GM19099 (cell line): ENCODE data around the gene RRP1.

Experiments
- POLR2A ChIP-seq: IDR thresholded peaks from 3 replicates; pipeline ENCODE4 v1.6.1; 2011; ENCODE audit warnings: low read depth; ENCODE audit not compliant: insufficient read length; ENCODE audit errors: extremely low read depth

The RRP1 gene

DNA sequence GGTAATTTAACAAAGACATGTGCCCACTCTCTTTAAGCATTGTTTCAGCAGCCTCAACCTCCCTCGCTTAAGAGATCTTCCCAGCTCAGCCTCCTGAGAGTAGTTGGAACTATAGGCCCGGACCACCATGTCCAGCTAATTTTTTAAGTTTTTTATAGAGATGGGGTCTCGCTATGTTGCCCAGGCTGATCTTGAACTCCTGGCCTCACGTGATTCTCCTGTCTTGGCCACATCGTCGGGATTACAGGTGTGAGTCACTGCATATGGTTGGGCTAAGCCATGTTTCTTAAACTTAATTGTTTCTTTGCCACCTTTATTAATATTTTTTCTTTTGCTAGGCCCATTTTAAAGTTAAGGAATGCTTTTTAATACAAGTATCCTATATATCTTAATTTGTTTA is 57.1 kb downstream of the RRP1 start:
- no peak for TF ChIP-seq POLR2A

- TF ChIP-seq POLR2A = no peak
Measured at GRCh38 chr21:43847301-43847700, 57.9 kb downstream of the RRP1 start.

DNA sequence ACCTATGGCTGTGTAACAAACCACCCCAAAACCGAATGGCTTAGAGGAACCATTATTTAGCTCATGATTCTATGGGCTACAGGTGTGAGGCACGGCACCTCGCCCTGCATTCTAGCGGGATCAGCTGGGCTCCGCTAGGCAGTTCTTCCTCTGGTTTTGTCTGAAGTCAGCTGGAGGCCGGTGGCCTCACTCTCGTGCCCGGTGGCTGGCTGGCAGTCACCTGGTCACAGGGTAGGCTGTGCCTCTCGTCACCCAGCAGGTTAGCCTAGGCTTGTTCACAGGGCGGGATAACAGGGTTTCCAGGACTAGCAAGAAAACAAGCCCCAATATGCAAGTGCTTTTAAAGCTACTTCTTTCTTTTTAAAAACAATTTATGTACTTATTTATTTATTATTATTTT is 59.4 kb downstream of the RRP1 start:
- TF ChIP-seq POLR2A = no peak

GRCh38 chr21:43849532-43850299 is 60.3 kb downstream of the RRP1 start:
- TF ChIP-seq POLR2A = no peak

- no peak for TF ChIP-seq POLR2A
Measured at GRCh38 chr21:43850728-43851295, 61.4 kb downstream of the RRP1 start.

- TF ChIP-seq POLR2A = no peak
Measured at GRCh38 chr21:43851593-43851992, 62.2 kb downstream of the RRP1 start.

GRCh38 chr21:43853851-43854772 is 64.7 kb downstream of the RRP1 start:
- TF ChIP-seq POLR2A = no peak
